Temporal lobe (tissue), 2 donors: ENCODE results near the gene RPL32. TPM values are rescaled to one million over a fixed set of nuclear protein-coding genes. Genes with fewer than 3 reads are reported as not detected.

Experiments used
- small RNA-seq: library from RNA; depleted of rRNA; stranded (forward); fragments of <200 nt; gene quantifications from one replicate; pipeline ENCODE3, GENCODE V24; 2014; ENCODE audit warnings: low replicate concordance
- total RNA-seq: library from RNA; depleted of rRNA; stranded (reverse); fragments of >200 nt; gene quantifications from one replicate; pipeline ENCODE4 v1.2.3, GENCODE V29; 2014

The RPL32 gene
- total RNA-seq, 1 donor from 2014 or later, result 1,323 TPM

Small RNA genes lying within 50 kb of the gene (small RNA-seq; reads per million reads assigned to genes)
- not detected for gene AC034198.1

Other genes with a start within 250 kb of the RPL32 start
- 126 TPM for gene RAF1, start 177.4 kb downstream of the RPL32 start, total RNA-seq
- not detected for gene TMEM40, start 82.3 kb downstream of the RPL32 start, total RNA-seq
- 10.6 TPM for gene CAND2, start 44.9 kb downstream of the RPL32 start, total RNA-seq
- 19.4 TPM for gene IQSEC1, start 231.9 kb upstream of the RPL32 start, total RNA-seq